GM12878 (cell line): ENCODE results near the gene DNAH3. TPM values are rescaled to one million over a fixed set of nuclear protein-coding genes. Genes with fewer than 3 reads are reported as not detected.

ENCODE experiments used
- ATAC-seq: fragments of 200-7000 bp; cut with Tn5 transposase; 3 replicates; pipeline ENCODE4 v1.9.1; 2020; ENCODE audit warnings: mild to moderate bottlenecking, moderate library complexity
- BruUV-seq: library from RNA; stranded (reverse); fragments of 400-500 nt; replicated peaks from 2 replicates; lab custom pipeline; 2021; lab: Mats Ljungman, UMichigan
- CTCF ChIA-PET: fragments of 300-600 bp; sonication (Branson Sonifier 250); formaldehyde crosslinking; extraction: SDS; loops from one replicate; lab custom pipeline; 2021; ENCODE audit warnings: inconsistent platforms; lab: Yijun Ruan, JAX
- POLR2A ChIA-PET: fragments of 350-600 bp; formaldehyde crosslinking; extraction: SDS; loops from one replicate; lab custom pipeline; 2021; ENCODE audit warnings: inconsistent platforms; lab: Charles Lee
- RAD21 ChIA-PET: fragments of 300-600 bp; sonication (Branson Sonifier 250); formaldehyde crosslinking; loops from one replicate; lab custom pipeline; 2023; ENCODE audit warnings: antibody characterized with exemption; ENCODE audit not compliant: unreplicated experiment; lab: Charles Lee
- SMC1A ChIA-PET: fragments of 300-600 bp; sonication (Branson Sonifier 250); formaldehyde crosslinking; loops from one replicate; lab custom pipeline; 2023; ENCODE audit not compliant: unreplicated experiment, uncharacterized antibody; lab: Charles Lee
- DNase-seq: peaks from one replicate; pipeline ENCODE4 v3.0.0-alpha.2; 2011; ENCODE audit warnings: low read depth, low spot score
- FAIRE-seq: peaks from 3 replicates; lab custom pipeline; 2011; peaks lifted over from hg19 to GRCh38; lab: Jason Lieb, UNC
- H2AFZ ChIP-seq: 2 replicates; pipeline ENCODE4 v1.6.0; 2011; ENCODE audit warnings: low read depth, low read length, control low read depth; ENCODE audit not compliant: control insufficient read depth
- H3K27ac ChIP-seq: 2 replicates; pipeline ENCODE4 v1.5.1; 2011; ENCODE audit warnings: control low read depth; ENCODE audit not compliant: control insufficient read depth, insufficient read depth
- H3K27me3 ChIP-seq, 2 experiments: replicated peaks in 1 of 2; 2 replicates each; pipeline versions ENCODE4 v1.6.0 to v1.6.1; 2011; ENCODE audit warnings: low read length in 1 of 2; ENCODE audit not compliant: control insufficient read depth in 2 of 2, insufficient read depth in 2 of 2
- H3K36me3 ChIP-seq, 2 experiments: 2 replicates each; pipeline ENCODE4 v1.5.1; 2011; ENCODE audit warnings: low read length in 1 of 2; ENCODE audit not compliant: control insufficient read depth in 2 of 2, insufficient read depth in 2 of 2
- H3K4me1 ChIP-seq: 2 replicates; pipeline ENCODE4 v1.6.1; 2011; ENCODE audit warnings: mild to moderate bottlenecking, low read length, moderate library complexity, mixed read lengths; ENCODE audit not compliant: control insufficient read depth, insufficient read depth
- H3K4me2 ChIP-seq: 2 replicates; pipeline ENCODE4 v1.6.0; 2011; ENCODE audit warnings: control low read depth; ENCODE audit not compliant: control insufficient read depth, insufficient read depth
- H3K4me3 ChIP-seq: fragments of 200-600 bp; sonication (generic); 2 replicates; pipeline ENCODE4 v1.5.1; 2016
- H3K79me2 ChIP-seq: 2 replicates; pipeline ENCODE4 v1.6.0; 2011; ENCODE audit warnings: low read length; ENCODE audit not compliant: control insufficient read depth, insufficient read depth
- H3K9ac ChIP-seq: 2 replicates; pipeline ENCODE4 v1.8.0; 2011; ENCODE audit warnings: low read length, control low read depth, mixed read lengths; ENCODE audit not compliant: control insufficient read depth, insufficient read depth
- H3K9me3 ChIP-seq: replicated peaks from 3 replicates; pipeline ENCODE4 v1.5.1; 2011; ENCODE audit warnings: mild to moderate bottlenecking, low read length; ENCODE audit not compliant: control insufficient read depth, insufficient read depth
- H4K20me1 ChIP-seq: 2 replicates; pipeline ENCODE4 v1.6.0; 2011; ENCODE audit not compliant: control insufficient read depth, insufficient read depth
- CBFB ChIP-seq: IDR thresholded peaks from 2 replicates; pipeline ENCODE4 v1.6.1; 2016; ENCODE audit warnings: antibody characterized with exemption, low read depth
- EED ChIP-seq: sonication (generic); IDR thresholded peaks from 2 replicates; pipeline ENCODE4 v1.6.1; 2016; ENCODE audit warnings: antibody characterized with exemption, low read depth
- MEF2A ChIP-seq: IDR thresholded peaks from 2 replicates; pipeline ENCODE4 v1.6.1; 2011; ENCODE audit warnings: low read depth, mild to moderate bottlenecking, low read length, moderate library complexity; ENCODE audit not compliant: insufficient read depth
- NFIC ChIP-seq: IDR thresholded peaks from 2 replicates; pipeline ENCODE4 v1.6.1; 2012; ENCODE audit warnings: low read depth, mild to moderate bottlenecking, inconsistent platforms, low read length, moderate library complexity
- NFYA ChIP-seq: IDR thresholded peaks from 2 replicates; pipeline ENCODE4 v1.6.1; 2011; ENCODE audit warnings: low read depth, mild to moderate bottlenecking, low read length, improper control_type of control experiment, borderline replicate concordance
- NR2F1 ChIP-seq: fragments of 450-650 bp; conservative IDR thresholded peaks from 2 replicates; pipeline ENCODE4 v1.6.1; 2017; ENCODE audit warnings: mild to moderate bottlenecking
- SREBF2 ChIP-seq: IDR thresholded peaks from 2 replicates; pipeline ENCODE4 v1.6.1; 2012; ENCODE audit warnings: mild to moderate bottlenecking, low read length
- SUZ12 ChIP-seq: fragments of 200-600 bp; sonication (generic); IDR thresholded peaks from one replicate; pipeline ENCODE4 v1.6.1; 2018; ENCODE audit warnings: antibody characterized with exemption, mild to moderate bottlenecking; ENCODE audit not compliant: unreplicated experiment
- TBL1XR1 ChIP-seq: IDR thresholded peaks from 2 replicates; pipeline ENCODE4 v1.6.1; 2012; ENCODE audit warnings: low read depth, low read length, improper control_type of control experiment
- WGBS: methylation state at CpG from one replicate; pipeline ENCODE4 v1.1.6; 2016; ENCODE audit warnings: low lambda C conversion rate; ENCODE audit not compliant: insufficient replicate concordance, insufficient coverage; ENCODE audit errors: missing lambda C conversion rate; 5-methylcytosine and 5-hydroxymethylcytosine counted together
- in situ Hi-C: fragments of 300-500 bp; cut with MboI; formaldehyde crosslinking; loops from 9 replicates; pipeline ENCODE4 v1.14.3; 2018; ENCODE audit warnings: mixed read lengths
- intact Hi-C: fragments of 100-400 bp; cut with micrococcal nuclease; formaldehyde crosslinking; loops from one replicate; pipeline ENCODE4 v1.14.2; 2022; ENCODE audit not compliant: unreplicated experiment
- polyA plus RNA-seq, 11 experiments: library from polyadenylated mRNA; depleted of rRNA in 4 of 11; unstranded in 6 of 11; stranded (reverse) in 5 of 11; fragments of >200 nt; fragmentation: Nextera tagmentation in 4 of 11; fragmentation: Illumina TruSeq in 1 of 11; extraction: Ambion mirVana in 4 of 11; extraction: Trizol in 1 of 11; gene quantifications; 1 replicate in 1 of 11; 2 replicates in 10 of 11; pipeline versions ENCODE4 v1.2.1 to v1.2.3, GENCODE V29; 2011 to 2016; ENCODE audit warnings: inconsistent platforms in 2 of 11, missing spikeins in 2 of 11, low read depth in 1 of 11
- total RNA-seq, 4 experiments: library from RNA; depleted of rRNA in 3 of 4; stranded (reverse); fragments of >200 nt in 3 of 4; fragmentation: Illumina TruSeq in 1 of 4; extraction: Trizol in 1 of 4; gene quantifications; 2 replicates each; pipeline versions ENCODE4 v1.2.1 to v1.2.3, GENCODE V29; 2013 to 2021

Gene DNAH3
- total and polyA plus RNA-seq, 10 of the 15 experiments (the other 5 are each of a cell fraction or from before 2014, with no cell fraction given), result under 0.01 to 0.04 (median 0.04) TPM; not detected in 5

DNA sequence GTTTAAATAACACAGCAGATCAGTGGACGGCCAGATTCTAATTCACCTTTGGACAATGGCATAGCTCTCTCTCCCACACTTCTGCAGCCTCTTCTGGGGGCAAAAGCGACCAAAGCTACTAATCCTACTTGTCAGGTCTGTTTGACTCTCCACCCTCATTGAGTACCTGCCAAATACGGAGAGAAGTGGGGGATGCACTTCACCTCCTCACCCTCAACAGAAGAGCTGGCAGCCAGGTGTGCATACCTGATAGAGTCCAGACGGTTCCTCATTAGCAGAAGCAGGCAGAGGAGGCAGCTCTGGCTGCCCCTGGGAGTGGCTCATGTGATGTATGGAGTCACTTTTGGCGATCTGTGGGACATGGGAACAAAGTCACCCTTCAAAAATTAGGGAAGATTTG is 4.9 kb downstream of the DNAH3 start (continued):
- TF ChIP-seq MEF2A (no peak), CBFB (no peak), NR2F1 (no peak), SUZ12 (no peak), TBL1XR1 (no peak)

DNA sequence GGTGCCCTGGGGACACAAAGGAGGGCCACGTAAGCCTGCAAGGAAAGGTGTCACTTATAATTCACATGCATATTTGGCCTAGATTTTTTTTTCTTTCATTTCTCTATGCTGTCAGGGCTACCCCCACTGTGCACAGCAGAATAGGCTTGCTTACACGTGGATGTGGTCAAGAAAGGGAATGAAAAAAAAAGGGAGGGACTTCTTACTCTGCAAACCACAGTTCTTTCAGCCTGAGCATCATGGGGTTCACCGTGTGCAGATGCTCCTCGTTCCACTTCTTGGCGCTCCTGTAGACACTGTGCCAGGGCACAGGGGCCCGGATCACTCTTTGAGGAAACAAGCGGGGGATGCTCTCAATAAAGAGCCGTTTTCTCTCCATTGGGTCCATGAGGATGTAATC is 16.6 kb downstream of the DNAH3 start:
- no peak for ATAC-seq
- intact Hi-C loops, result no loop called here
- H3K4me2 ChIP-seq, result no peak overlapping the region
- H2AFZ ChIP-seq, result no peak overlapping the region
- no peak overlapping the region for H3K9ac ChIP-seq
- no peaks in the 10 kb centered on the region for H3K4me1 ChIP-seq
- 54% methylated on average over 8 of the region's 8 CpGs for WGBS
- H3K36me3 ChIP-seq, result no peaks in the 10 kb centered on the region
- RAD21 ChIA-PET, result no interaction called here
- no peaks in the 10 kb centered on the region; a peak in 1 of 4 replicates for H3K27me3 ChIP-seq
- no peak overlapping the region for H3K27ac ChIP-seq
- CTCF ChIA-PET, result no interaction called here
- BruUV-seq, result no TSS peak
- no peak for DNase-seq
- in situ Hi-C loops, result no loop called here
- no peak for FAIRE-seq
- H4K20me1 ChIP-seq, result no peaks in the 10 kb centered on the region
- POLR2A ChIA-PET, result no interaction called here
- no peaks in the 10 kb centered on the region for H3K9me3 ChIP-seq
- no peak for TF ChIP-seq NFIC
- TF ChIP-seq EED, result no peak
- no peak for TF ChIP-seq SREBF2
- TF ChIP-seq NFYA, result no peak
- TF ChIP-seq, all 136 proteins: peak for 0
- H3K79me2 ChIP-seq, result no peaks in the 10 kb centered on the region
- no peak overlapping the region for H3K4me3 ChIP-seq
- SMC1A ChIA-PET, result no interaction called here
